ENCODE results near the gene KIF16B.
"Not testable (repeated sequence)": the region's sequence is repeated elsewhere in the genome, so short reads cannot be mapped to it uniquely, and the experiment has no call there.

Gene KIF16B

GRCh38 chr20:16229813-16230212, 343.4 kb downstream of the KIF16B start:
- no peak overlapping the region for H3K4me2 ChIP-seq (ENCODE audit: low read length)
- no peaks in the 10 kb centered on the region for H4K20me1 ChIP-seq (ENCODE audit: insufficient read depth, low read length)

GRCh38 chr20:16228722-16229121, 344.5 kb downstream of the KIF16B start:
- no peak overlapping the region for H2AFZ ChIP-seq (ENCODE audit: low read depth, low read length)
- no peaks in the 10 kb centered on the region for H3K4me1 ChIP-seq (ENCODE audit: low read length)
- no peaks in the 10 kb centered on the region for H3K79me2 ChIP-seq (ENCODE audit: low read length)
- no peak overlapping the region for H3K27ac ChIP-seq (ENCODE audit: low read length)
- no peaks in the 10 kb centered on the region for H3K27me3 ChIP-seq (ENCODE audit: low read depth, low read length)
- no peak for TF ChIP-seq EZH2phosphoT487 (IDR thresholded peaks at IDR 0.05; ENCODE audit: low read depth)
- no peak for TF ChIP-seq CTCF (IDR thresholded peaks at IDR 0.05; ENCODE audit: low read depth, low read length)
- H4K20me1 ChIP-seq (ENCODE audit: insufficient read depth, low read length), result no peaks in the 10 kb centered on the region
- no peak overlapping the region for H3K4me2 ChIP-seq (ENCODE audit: low read length)
- no peak overlapping the region for H3K9ac ChIP-seq (ENCODE audit: low read length)
- H3K4me3 ChIP-seq (ENCODE audit: low read length), result no peak overlapping the region
- no peaks in the 10 kb centered on the region for H3K36me3 ChIP-seq (replicated peaks; ENCODE audit: low read depth, low read length)
- H3K9me3 ChIP-seq (ENCODE audit: insufficient read depth, low read length), result no peaks in the 10 kb centered on the region

More at GRCh38 chr20:16229813-16230212, 343.4 kb downstream of the KIF16B start:
- Histone ChIP-seq H3K27me3 (ENCODE audit: low read depth, low read length) (no peaks in the 10 kb centered on the region), H3K9me3 (ENCODE audit: insufficient read depth, low read length) (no peaks in the 10 kb centered on the region), H3K27ac (ENCODE audit: low read length) (no peak overlapping the region), H3K4me1 (ENCODE audit: low read length) (no peaks in the 10 kb centered on the region), H3K9ac (ENCODE audit: low read length) (no peak overlapping the region), H3K4me3 (ENCODE audit: low read length) (no peak overlapping the region), H2AFZ (ENCODE audit: low read depth, low read length) (no peak overlapping the region), H3K79me2 (ENCODE audit: low read length) (no peaks in the 10 kb centered on the region), H3K36me3 (replicated peaks; ENCODE audit: low read depth, low read length) (no peaks in the 10 kb centered on the region)
- TF ChIP-seq CTCF (IDR thresholded peaks at IDR 0.05; ENCODE audit: low read depth, low read length), result no peak
- no peak for TF ChIP-seq EZH2phosphoT487 (IDR thresholded peaks at IDR 0.05; ENCODE audit: low read depth)

- not testable (repeated sequence) for H3K4me2 ChIP-seq (ENCODE audit: low read length); H3K4me1 ChIP-seq (ENCODE audit: low read length); H2AFZ ChIP-seq (ENCODE audit: low read depth, low read length); H3K79me2 ChIP-seq (ENCODE audit: low read length); H3K27me3 ChIP-seq (ENCODE audit: low read depth, low read length); H3K36me3 ChIP-seq (replicated peaks; ENCODE audit: low read depth, low read length); H3K4me3 ChIP-seq (ENCODE audit: low read length); H4K20me1 ChIP-seq (ENCODE audit: insufficient read depth, low read length); H3K27ac ChIP-seq (ENCODE audit: low read length); H3K9ac ChIP-seq (ENCODE audit: low read length); H3K9me3 ChIP-seq (ENCODE audit: insufficient read depth, low read length)
Measured at GRCh38 chr20:16226961-16227360, 346.3 kb downstream of the KIF16B start.

GRCh38 chr20:16224836-16225235, 348.4 kb downstream of the KIF16B start:
- H3K9ac ChIP-seq (ENCODE audit: low read length), result no peak overlapping the region
- H3K27ac ChIP-seq (ENCODE audit: low read length), result no peak overlapping the region
- H3K79me2 ChIP-seq (ENCODE audit: low read length), result no peaks in the 10 kb centered on the region
- H3K4me2 ChIP-seq (ENCODE audit: low read length), result no peak overlapping the region
- H3K36me3 ChIP-seq (replicated peaks; ENCODE audit: low read depth, low read length), result no peaks in the 10 kb centered on the region
- no peak overlapping the region for H2AFZ ChIP-seq (ENCODE audit: low read depth, low read length)
- no peak for TF ChIP-seq CTCF (IDR thresholded peaks at IDR 0.05; ENCODE audit: low read depth, low read length)
- no peak for TF ChIP-seq EZH2phosphoT487 (IDR thresholded peaks at IDR 0.05; ENCODE audit: low read depth)
- no peaks in the 10 kb centered on the region for H3K9me3 ChIP-seq (ENCODE audit: insufficient read depth, low read length)
- H3K4me1 ChIP-seq (ENCODE audit: low read length), result no peaks in the 10 kb centered on the region
- H3K27me3 ChIP-seq (ENCODE audit: low read depth, low read length), result no peaks in the 10 kb centered on the region
- H4K20me1 ChIP-seq (ENCODE audit: insufficient read depth, low read length), result no peaks in the 10 kb centered on the region
- no peak overlapping the region for H3K4me3 ChIP-seq (ENCODE audit: low read length)
